SK-N-SH treated with all-trans-retinoic acid at 6 μM for 48 hours (cell line): ENCODE results near the gene TRMT1.

ENCODE experiments used
- ATAC-seq: fragments of 200-7000 bp; cut with Tn5 transposase; 3 replicates; pipeline ENCODE4 v1.9.1; 2020; ENCODE audit warnings: mild to moderate bottlenecking, moderate library complexity
- ARNTL ChIP-seq: fragments of 450-650 bp; formaldehyde crosslinking; IDR thresholded peaks from 2 replicates; pipeline ENCODE4 v1.5.0; 2020; ENCODE audit warnings: low read depth, mild to moderate bottlenecking, moderate library complexity, borderline replicate concordance
- BACH2 ChIP-seq: fragments of 250-450 bp; sonication (Bioruptor Pico); IDR thresholded peaks from 2 replicates; pipeline ENCODE4 v1.9.0; 2021; ENCODE audit warnings: mild to moderate bottlenecking, borderline replicate concordance
- CREB5 ChIP-seq: fragments of 250-450 bp; sonication (Bioruptor Pico); IDR thresholded peaks from 2 replicates; pipeline ENCODE4 v1.5.1; 2020; ENCODE audit warnings: low read depth, mild to moderate bottlenecking, moderate library complexity
- CSDC2 ChIP-seq: fragments of 250-450 bp; sonication (Bioruptor Pico); IDR thresholded peaks from 2 replicates; pipeline ENCODE4 v1.5.0; 2020; ENCODE audit warnings: mild to moderate bottlenecking, moderate library complexity
- CSRNP3 ChIP-seq: fragments of 250-450 bp; sonication (Bioruptor Pico); IDR thresholded peaks from 2 replicates; pipeline ENCODE4 v1.5.1; 2021; ENCODE audit warnings: mild to moderate bottlenecking, moderate library complexity
- ESRRG ChIP-seq: fragments of 250-450 bp; sonication (Bioruptor Pico); IDR thresholded peaks from 2 replicates; pipeline ENCODE4 v1.6.1; 2021; ENCODE audit warnings: mild to moderate bottlenecking
- GLIS3 ChIP-seq: fragments of 250-450 bp; sonication (Bioruptor Pico); IDR thresholded peaks from 2 replicates; pipeline ENCODE4 v1.5.0; 2020; ENCODE audit warnings: mild to moderate bottlenecking, moderate library complexity
- ISL1 ChIP-seq: fragments of 250-450 bp; sonication (Bioruptor Pico); IDR thresholded peaks from 2 replicates; pipeline ENCODE4 v2.1.2; 2022; ENCODE audit warnings: mild to moderate bottlenecking, moderate library complexity
- OSR1 ChIP-seq: fragments of 250-450 bp; sonication (Bioruptor Pico); IDR thresholded peaks from 2 replicates; pipeline ENCODE4 v1.8.0; 2022; ENCODE audit warnings: moderate library complexity, mild to moderate bottlenecking, inconsistent platforms
- PATZ1 ChIP-seq: fragments of 250-450 bp; sonication (Bioruptor Pico); IDR thresholded peaks from 2 replicates; pipeline ENCODE4 v1.8.0; 2020; ENCODE audit warnings: mild to moderate bottlenecking, moderate library complexity, borderline replicate concordance
- POU6F1 ChIP-seq: fragments of 250-450 bp; sonication (Bioruptor Pico); IDR thresholded peaks from 2 replicates; pipeline ENCODE4 v1.8.0; 2021; ENCODE audit warnings: low read depth, mild to moderate bottlenecking, moderate library complexity, borderline replicate concordance
- PPARA ChIP-seq: fragments of 250-450 bp; sonication (Bioruptor Pico); IDR thresholded peaks from 2 replicates; pipeline ENCODE4 v1.5.0; 2020; ENCODE audit warnings: mild to moderate bottlenecking, borderline replicate concordance
- SNAI2 ChIP-seq: fragments of 250-450 bp; sonication (Bioruptor Pico); IDR thresholded peaks from 2 replicates; pipeline ENCODE4 v1.5.0; 2020; ENCODE audit warnings: mild to moderate bottlenecking, moderate library complexity
- TCF4 ChIP-seq: fragments of 250-450 bp; sonication (Bioruptor Pico); IDR thresholded peaks from 2 replicates; pipeline ENCODE4 v1.8.0; 2021; ENCODE audit warnings: mild to moderate bottlenecking, moderate library complexity, borderline replicate concordance
- TOX ChIP-seq: fragments of 250-450 bp; sonication (Bioruptor Pico); IDR thresholded peaks from 2 replicates; pipeline ENCODE4 v1.8.0; 2021; ENCODE audit warnings: mild to moderate bottlenecking, moderate library complexity, borderline replicate concordance
- TSHZ2 ChIP-seq: fragments of 250-450 bp; sonication (Bioruptor Pico); IDR thresholded peaks from 2 replicates; pipeline ENCODE4 v1.5.0; 2020; ENCODE audit warnings: mild to moderate bottlenecking, moderate library complexity
- ZC3H10 ChIP-seq: fragments of 250-450 bp; sonication (Bioruptor Pico); IDR thresholded peaks from 2 replicates; pipeline ENCODE4 v1.5.1; 2021; ENCODE audit warnings: mild to moderate bottlenecking, moderate library complexity
- ZFP3 ChIP-seq: fragments of 250-450 bp; sonication (Bioruptor Pico); IDR thresholded peaks from 2 replicates; pipeline ENCODE4 v1.5.0; 2020; ENCODE audit warnings: mild to moderate bottlenecking, moderate library complexity
- ZFP30 ChIP-seq: fragments of 450-650 bp; formaldehyde crosslinking; IDR thresholded peaks from 2 replicates; pipeline ENCODE4 v1.5.0; 2022; ENCODE audit warnings: mild to moderate bottlenecking, moderate library complexity
- ZNF565 ChIP-seq: fragments of 450-650 bp; formaldehyde crosslinking; conservative IDR thresholded peaks from 2 replicates; pipeline ENCODE4 v1.5.0; 2020; ENCODE audit warnings: low read depth, mild to moderate bottlenecking, moderate library complexity
- ZNF70 ChIP-seq: fragments of 450-650 bp; formaldehyde crosslinking; IDR thresholded peaks from 2 replicates; pipeline ENCODE4 v1.5.0; 2020; ENCODE audit warnings: mild to moderate bottlenecking, moderate library complexity
- ZNF8 ChIP-seq: fragments of 450-650 bp; formaldehyde crosslinking; IDR thresholded peaks from 2 replicates; pipeline ENCODE4 v1.5.0; 2020; ENCODE audit warnings: mild to moderate bottlenecking, moderate library complexity

TRMT1 gene

GRCh38 chr19:13160557-13160956 is 44.0 kb upstream of the TRMT1 start:
- TF ChIP-seq ZNF565 (CRISPR knock-in tag) (no peak), ZC3H10 (CRISPR knock-in tag) (no peak), ESRRG (CRISPR knock-in tag) (no peak), TSHZ2 (CRISPR knock-in tag) (no peak), CREB5 (CRISPR knock-in tag) (no peak), ZFP30 (CRISPR knock-in tag) (no peak), GLIS3 (CRISPR knock-in tag) (no peak), POU6F1 (CRISPR knock-in tag) (no peak), ISL1 (CRISPR knock-in tag) (no peak), ZNF70 (no peak), CSRNP3 (no peak), ZFP3 (CRISPR knock-in tag) (no peak), ZNF8 (CRISPR knock-in tag) (no peak), PPARA (no peak), ARNTL (no peak), PATZ1 (CRISPR knock-in tag) (no peak), TCF4 (CRISPR knock-in tag) (no peak), BACH2 (CRISPR knock-in tag) (no peak), SNAI2 (CRISPR knock-in tag) (no peak), OSR1 (CRISPR knock-in tag) (no peak)
- TF ChIP-seq, all 23 proteins: peak for 0
- no peak for ATAC-seq

GRCh38 chr19:13159713-13160112 is 43.2 kb upstream of the TRMT1 start:
- no peak for ATAC-seq
- TF ChIP-seq ZNF565 (CRISPR knock-in tag) (no peak), ISL1 (CRISPR knock-in tag) (no peak), CSDC2 (CRISPR knock-in tag) (no peak), PATZ1 (CRISPR knock-in tag) (no peak), PPARA (no peak), BACH2 (CRISPR knock-in tag) (no peak), TOX (CRISPR knock-in tag) (no peak), CSRNP3 (no peak), ZFP30 (CRISPR knock-in tag) (no peak), ESRRG (CRISPR knock-in tag) (no peak)
